Endothelial cell of umbilical vein (primary cell): ENCODE measurements around the gene DNM2. TPM values are rescaled to one million over a fixed set of nuclear protein-coding genes. Genes with fewer than 3 reads are reported as not detected.

Source experiments
- BruUV-seq: library from RNA; stranded (reverse); fragments of 400-500 nt; replicated peaks from 2 replicates; lab custom pipeline; 2021; lab: Mats Ljungman, UMichigan
- CTCF ChIA-PET: fragments of 300-600, 350-600 bp; sonication (Branson Sonifier 250); formaldehyde crosslinking; loops from one replicate; lab custom pipeline; 2021; ENCODE audit warnings: antibody characterized with exemption, inconsistent platforms; lab: Charles Lee
- POLR2A ChIA-PET: fragments of 300-600, 350-600 bp; sonication (Branson Sonifier 250); formaldehyde crosslinking; loops from one replicate; lab custom pipeline; 2021; ENCODE audit warnings: antibody characterized with exemption, inconsistent platforms; lab: Charles Lee
- DNase-seq: peaks from one replicate; pipeline ENCODE4 v3.0.0-alpha.2; 2011; ENCODE audit warnings: low read depth, low spot score
- FAIRE-seq: peaks from 2 replicates; lab custom pipeline; 2011; peaks lifted over from hg19 to GRCh38; lab: Jason Lieb, UNC
- H2AFZ ChIP-seq: 2 replicates; pipeline ENCODE4 v1.6.0; 2012; ENCODE audit warnings: low read depth, low read length, control low read depth, inconsistent platforms
- H3K27ac ChIP-seq: 2 replicates; pipeline ENCODE4 v1.5.1; 2011; ENCODE audit warnings: low read depth, mild to moderate bottlenecking, control low read depth, low read length, moderate library complexity; ENCODE audit not compliant: insufficient read depth
- H3K27me3 ChIP-seq, 2 experiments: 2 replicates each; pipeline versions ENCODE4 v1.6.0 to v1.6.1; 2011; ENCODE audit warnings: low read length in 2 of 2, mixed read lengths in 1 of 2; ENCODE audit not compliant: control insufficient read depth in 2 of 2, insufficient read depth in 2 of 2
- H3K36me3 ChIP-seq, 2 experiments: 2 replicates in 1 of 2; 3 replicates in 1 of 2; pipeline ENCODE4 v1.5.1; 2011; ENCODE audit warnings: low read length in 2 of 2, mild to moderate bottlenecking in 1 of 2, moderate library complexity in 1 of 2; ENCODE audit not compliant: control insufficient read depth in 2 of 2, insufficient read depth in 2 of 2; ENCODE audit errors: extremely low read depth in 1 of 2
- H3K4me1 ChIP-seq: 3 replicates; pipeline ENCODE4 v1.5.1; 2011; ENCODE audit warnings: mild to moderate bottlenecking, low read length; ENCODE audit not compliant: control insufficient read depth, insufficient read depth; ENCODE audit errors: extremely low read depth
- H3K4me2 ChIP-seq: 2 replicates; pipeline ENCODE4 v1.6.1; 2011; ENCODE audit warnings: low read length, control low read depth, mixed read lengths; ENCODE audit not compliant: insufficient read depth
- H3K4me3 ChIP-seq, 3 experiments: fragments of 200-600 bp in 1 of 3; sonication (generic), shearing (Covaris generic) in 1 of 3; replicated peaks in 1 of 3; 2 replicates each; pipeline ENCODE4 v1.5.1; 2011 to 2016; ENCODE audit warnings: control low read depth in 3 of 3, low read length in 3 of 3, mild to moderate bottlenecking in 2 of 3, inconsistent platforms in 1 of 3, low read depth in 1 of 3, moderate library complexity in 1 of 3; ENCODE audit not compliant: insufficient read depth in 1 of 3
- H3K79me2 ChIP-seq: 2 replicates; pipeline ENCODE4 v1.6.0; 2012; ENCODE audit warnings: low read length, inconsistent platforms; ENCODE audit not compliant: control insufficient read depth, insufficient read depth
- H3K9ac ChIP-seq: replicated peaks from 2 replicates; pipeline ENCODE3; 2011; ENCODE audit warnings: low read length, control low read depth; ENCODE audit not compliant: insufficient read depth; ENCODE audit errors: extremely low read depth
- H3K9me1 ChIP-seq: replicated peaks from 3 replicates; pipeline ENCODE4 v1.6.0; 2011; ENCODE audit warnings: mild to moderate bottlenecking, low read length; ENCODE audit not compliant: control insufficient read depth, insufficient read depth; ENCODE audit errors: extremely low read depth
- H3K9me3 ChIP-seq: replicated peaks from 2 replicates; pipeline ENCODE4 v1.5.1; 2012; ENCODE audit warnings: low read length, inconsistent platforms; ENCODE audit not compliant: control insufficient read depth, insufficient read depth
- H4K20me1 ChIP-seq: replicated peaks from 2 replicates; pipeline ENCODE3; 2011; ENCODE audit warnings: mild to moderate bottlenecking, low read length; ENCODE audit not compliant: control insufficient read depth, insufficient read depth; ENCODE audit errors: extremely low read depth
- CTCF ChIP-seq, 2 donors: IDR thresholded peaks; 1 replicate in 1 of 2; 2 replicates in 1 of 2; pipeline ENCODE4 v1.5.1; 2011; ENCODE audit warnings: low read length in 2 of 2, mild to moderate bottlenecking in 2 of 2, moderate library complexity in 2 of 2, control low read depth in 1 of 2, inconsistent platforms in 1 of 2, low read depth in 1 of 2; ENCODE audit not compliant: insufficient read depth in 1 of 2; ENCODE audit errors: extremely low read depth in 1 of 2
- EZH2 ChIP-seq: IDR thresholded peaks from 2 replicates; pipeline ENCODE4 v1.6.1; 2012; ENCODE audit warnings: borderline replicate concordance, low read depth, mild to moderate bottlenecking, moderate library complexity, low read length, inconsistent platforms; ENCODE audit not compliant: severe bottlenecking
- FOS ChIP-seq: IDR thresholded peaks from 2 replicates; pipeline ENCODE4 v1.6.1; 2011; ENCODE audit warnings: mild to moderate bottlenecking, low read length, moderate library complexity, borderline replicate concordance; ENCODE audit not compliant: insufficient read depth
- GATA2 ChIP-seq: IDR thresholded peaks from 2 replicates; pipeline ENCODE4 v1.7.0; 2011; ENCODE audit warnings: low read depth, mild to moderate bottlenecking, moderate library complexity, mixed read lengths, low read length; ENCODE audit not compliant: insufficient read length, insufficient read depth
- JUN ChIP-seq: IDR thresholded peaks from 2 replicates; pipeline ENCODE4 v1.6.1; 2011; ENCODE audit warnings: borderline replicate concordance, low read depth; ENCODE audit not compliant: insufficient read length, insufficient read depth
- MAX ChIP-seq: IDR thresholded peaks from 2 replicates; pipeline ENCODE4 v1.6.1; 2011; ENCODE audit not compliant: insufficient read depth, insufficient read length
- MYC ChIP-seq: IDR thresholded peaks from one replicate; pipeline ENCODE4 v1.6.1; 2011; ENCODE audit warnings: mild to moderate bottlenecking, low read depth, low read length
- POLR2AphosphoS5 ChIP-seq: IDR thresholded peaks from 2 replicates; pipeline ENCODE4 v1.6.1; 2012; ENCODE audit warnings: low read depth, mild to moderate bottlenecking, control low read depth, low read length, moderate library complexity; ENCODE audit not compliant: insufficient read depth
- dilution Hi-C: fragments of 300-500 bp; cut with MboI; formaldehyde crosslinking; loops from one replicate; pipeline ENCODE4 v1.15.0; 2019; ENCODE audit warnings: low sequenced_read_pairs; ENCODE audit not compliant: extremely low pct_ligation_motif_present
- intact Hi-C: fragments of 100-400 bp; cut with micrococcal nuclease; formaldehyde crosslinking; loops from one replicate; pipeline ENCODE4 v1.10.0; 2022
- polyA plus RNA-seq, 4 experiments: library from polyadenylated mRNA; depleted of rRNA in 3 of 4; stranded (reverse) in 3 of 4; unstranded in 1 of 4; fragments of >200 nt; gene quantifications; 2 replicates each; pipeline versions ENCODE4 v1.2.1 to v1.2.3, GENCODE V29; 2011 to 2012; ENCODE audit warnings: missing spikeins in 1 of 4
- total RNA-seq: library from RNA; stranded (reverse); gene quantifications from 2 replicates; pipeline ENCODE4 v1.2.3, GENCODE V29; 2021

The DNM2 gene
- total and polyA plus RNA-seq, 2 donors (not counting 3 experiments of a cell fraction or from before 2014, with no cell fraction given), result 81.8 to 175 TPM

GRCh38 chr19:10838377-10838776 lies 120.5 kb downstream of the DNM2 start:
- CTCF ChIA-PET, result interaction anchor here (0.8 to 3.6 kb wide), 5 partner anchors 11 to 32 kb away, joined by 3 to 39 read pairs (median 6); partner anchors contain the start of gene CARM1

More at GRCh38 chr19:10838377-10838776, 120.5 kb downstream of the DNM2 start:
- intact Hi-C loops, result no loop called here
- Histone ChIP-seq H3K4me3 (no peak overlapping the region), H3K9ac (no peak overlapping the region), H3K27ac (no peak overlapping the region), H3K27me3 (no peaks in the 10 kb centered on the region), H3K4me1 (peaks cover 9% of the 10 kb centered on the region), H3K36me3 (peaks cover 0 to 4% of the 10 kb centered on the region in 2 experiments), H3K4me2 (no peak overlapping the region), H3K79me2 (no peaks in the 10 kb centered on the region), H3K9me3 (no peaks in the 10 kb centered on the region), H4K20me1 (no peaks in the 10 kb centered on the region), H2AFZ (no peak overlapping the region), H3K9me1 (no peaks in the 10 kb centered on the region)
- BruUV-seq, result no TSS peak
- DNase-seq (no peak), FAIRE-seq (no peak)
- POLR2A ChIA-PET, result no interaction called here
- dilution Hi-C loops, result no loop called here
- TF ChIP-seq EZH2 (no peak), CTCF (IDR thresholded peaks at IDR 0.05; ENCODE audit: extremely low read depth in 1 of 2, insufficient read depth in 1 of 2, low read depth in 1 of 2, low read length in 2 of 2) (no peak), MAX (no peak), MYC (no peak), FOS (no peak), GATA2 (no peak), JUN (no peak), POLR2AphosphoS5 (no peak)
